IMR-90 (cell line): ENCODE results near the gene SHB. TPM values are rescaled to one million over a fixed set of nuclear protein-coding genes. Genes with fewer than 3 reads are reported as not detected.
"Not testable (repeated sequence)": the region's sequence is repeated elsewhere in the genome, so short reads cannot be mapped to it uniquely, and the experiment has no call there.

Experiments
- ATAC-seq: fragments of 200-7000 bp; cut with Tn5 transposase; 2 replicates; pipeline ENCODE4 v1.9.1; 2020; ENCODE audit warnings: low read depth, mild to moderate bottlenecking, moderate library complexity
- BruUV-seq: library from RNA; stranded (reverse); fragments of 400-500 nt; replicated peaks from 2 replicates; lab custom pipeline; 2021; lab: Mats Ljungman, UMichigan
- CTCF ChIA-PET: fragments of 300-600 bp; formaldehyde crosslinking; extraction: SDS; loops from one replicate; lab custom pipeline; 2021; ENCODE audit warnings: antibody characterized with exemption; lab: Yijun Ruan, JAX
- POLR2A ChIA-PET: fragments of 300-600 bp; sonication (Branson Sonifier 250); formaldehyde crosslinking; loops from one replicate; lab custom pipeline; 2022; ENCODE audit warnings: antibody characterized with exemption; ENCODE audit not compliant: unreplicated experiment; lab: Charles Lee
- DNase-seq: peaks from one replicate; pipeline ENCODE4 v3.0.0; 2013
- H2AFZ ChIP-seq: replicated peaks from 2 replicates; pipeline ENCODE3; 2013; ENCODE audit warnings: low read length, mild to moderate bottlenecking; ENCODE audit not compliant: poor library complexity
- H2AK5ac ChIP-seq: 2 replicates; pipeline ENCODE4 v1.6.1; 2013; ENCODE audit warnings: low read depth, low read length, inconsistent platforms
- H2AK9ac ChIP-seq: replicated peaks from 2 replicates; pipeline ENCODE3; 2013; ENCODE audit warnings: mild to moderate bottlenecking, low read depth, low read length, moderate library complexity; ENCODE audit not compliant: poor library complexity
- H2BK120ac ChIP-seq: 2 replicates; pipeline ENCODE4 v1.6.1; 2013; ENCODE audit warnings: low read depth, low read length, inconsistent platforms
- H2BK15ac ChIP-seq: 3 replicates; pipeline ENCODE4 v1.6.1; 2013; ENCODE audit warnings: low read depth, low read length, inconsistent platforms
- H2BK20ac ChIP-seq: 2 replicates; pipeline ENCODE4 v1.6.1; 2013; ENCODE audit warnings: low read depth, mild to moderate bottlenecking, inconsistent platforms, low read length, moderate library complexity
- H2BK5ac ChIP-seq: 2 replicates; pipeline ENCODE4 v1.6.1; 2013; ENCODE audit warnings: mild to moderate bottlenecking, low read depth, low read length, inconsistent platforms; ENCODE audit not compliant: poor library complexity, severe bottlenecking
- H3K14ac ChIP-seq: replicated peaks from 2 replicates; pipeline ENCODE4 v1.6.1; 2013; ENCODE audit warnings: low read depth, low read length, inconsistent platforms
- H3K18ac ChIP-seq: 2 replicates; pipeline ENCODE4 v1.6.1; 2013; ENCODE audit warnings: low read depth, low read length, control low read depth
- H3K23ac ChIP-seq: 2 replicates; pipeline ENCODE4 v1.6.1; 2013; ENCODE audit warnings: low read depth, low read length, inconsistent platforms
- H3K27ac ChIP-seq: 2 replicates; pipeline ENCODE4 v1.5.1; 2013; ENCODE audit warnings: mild to moderate bottlenecking, control low read depth, low read length; ENCODE audit not compliant: insufficient read depth
- H3K27me3 ChIP-seq: 2 replicates; pipeline ENCODE4 v1.6.1; 2013; ENCODE audit warnings: low read length; ENCODE audit not compliant: control insufficient read depth, insufficient read depth
- H3K36me3 ChIP-seq: 2 replicates; pipeline ENCODE4 v1.6.1; 2013; ENCODE audit warnings: low read length, mixed read lengths; ENCODE audit not compliant: control insufficient read depth, insufficient read depth
- H3K4ac ChIP-seq: 2 replicates; pipeline ENCODE4 v1.6.1; 2013; ENCODE audit warnings: low read depth, low read length, inconsistent platforms
- H3K4me1 ChIP-seq: 2 replicates; pipeline ENCODE4 v1.6.1; 2013; ENCODE audit warnings: low read length, mixed read lengths; ENCODE audit not compliant: control insufficient read depth, insufficient read depth
- H3K4me2 ChIP-seq: 2 replicates; pipeline ENCODE4 v1.6.1; 2013; ENCODE audit warnings: low read depth, mild to moderate bottlenecking, control low read depth, low read length, moderate library complexity
- H3K4me3 ChIP-seq: 2 replicates; pipeline ENCODE4 v1.5.1; 2013; ENCODE audit warnings: low read depth, mild to moderate bottlenecking, control low read depth, low read length, moderate library complexity; ENCODE audit not compliant: insufficient read depth
- H3K56ac ChIP-seq: 2 replicates; pipeline ENCODE4 v1.6.1; 2013; ENCODE audit warnings: low read length, inconsistent platforms; ENCODE audit not compliant: insufficient read depth; ENCODE audit errors: extremely low read depth
- H3K79me1 ChIP-seq, 2 experiments: 2 replicates each; pipeline ENCODE4 v1.6.1; 2013; ENCODE audit warnings: low read length in 2 of 2, inconsistent platforms in 1 of 2, low read depth in 1 of 2
- H3K9ac ChIP-seq: 2 replicates; pipeline ENCODE4 v1.6.1; 2013; ENCODE audit warnings: low read depth, low read length, control low read depth
- H3K9me1 ChIP-seq: 2 replicates; pipeline ENCODE4 v1.6.1; 2013; ENCODE audit warnings: low read length, inconsistent platforms; ENCODE audit not compliant: insufficient read depth
- H3K9me3 ChIP-seq: 2 replicates; pipeline ENCODE4 v1.6.1; 2013; ENCODE audit warnings: low read length; ENCODE audit not compliant: control insufficient read depth, insufficient read depth
- H4K20me1 ChIP-seq: 2 replicates; pipeline ENCODE4 v1.6.1; 2013; ENCODE audit warnings: low read length, inconsistent platforms; ENCODE audit not compliant: insufficient read depth
- H4K5ac ChIP-seq: 2 replicates; pipeline ENCODE4 v1.6.1; 2013; ENCODE audit warnings: mild to moderate bottlenecking, low read depth, low read length, control low read depth
- H4K8ac ChIP-seq, 2 experiments: 2 replicates each; pipeline ENCODE4 v1.6.1; 2013; ENCODE audit warnings: low read depth in 2 of 2, low read length in 2 of 2, control low read depth in 1 of 2, inconsistent platforms in 1 of 2
- H4K91ac ChIP-seq: 2 replicates; pipeline ENCODE4 v1.6.1; 2013; ENCODE audit warnings: low read depth, low read length, inconsistent platforms; ENCODE audit not compliant: insufficient read depth
- WGBS, 2 experiments: methylation state at CpG; one replicate each; pipeline versions ENCODE4 v1.1.5 to v1.1.7; 2013; ENCODE audit warnings: missing lambda C conversion rate in 2 of 2; ENCODE audit not compliant: insufficient read length in 1 of 2; ENCODE audit errors: extremely low coverage in 2 of 2; 5-methylcytosine and 5-hydroxymethylcytosine counted together
- dilution Hi-C: fragments of 300-500 bp; cut with HindIII; formaldehyde crosslinking; loops from one replicate; pipeline ENCODE4 v1.14.3; 2018; ENCODE audit warnings: low sequenced_read_pairs; ENCODE audit not compliant: unreplicated experiment
- in situ Hi-C: fragments of 300-500 bp; cut with MboI; formaldehyde crosslinking; loops from 3 replicates; pipeline ENCODE4 v1.14.3; 2019; ENCODE audit warnings: low sequenced_read_pairs, inconsistent platforms, mixed read lengths
- intact Hi-C: fragments of 100-400 bp; cut with micrococcal nuclease; formaldehyde crosslinking; loops from 2 replicates; pipeline ENCODE4 v1.10.0; 2022
- polyA plus RNA-seq, 3 experiments: library from polyadenylated mRNA; depleted of rRNA; stranded (reverse); fragments of >200 nt; gene quantifications; 2 replicates each; pipeline ENCODE4 v1.2.3, GENCODE V29; 2012; ENCODE audit warnings: low replicate concordance in 1 of 3
- total RNA-seq: library from RNA; depleted of rRNA; stranded (reverse); fragments of >200 nt; gene quantifications from 2 replicates; pipeline ENCODE4 v1.2.3, GENCODE V29; 2012

Gene SHB
- total and polyA plus RNA-seq, 2 of the 4 experiments (the other 2 are of a cell fraction), result 6.1 to 20.4 TPM

DNA sequence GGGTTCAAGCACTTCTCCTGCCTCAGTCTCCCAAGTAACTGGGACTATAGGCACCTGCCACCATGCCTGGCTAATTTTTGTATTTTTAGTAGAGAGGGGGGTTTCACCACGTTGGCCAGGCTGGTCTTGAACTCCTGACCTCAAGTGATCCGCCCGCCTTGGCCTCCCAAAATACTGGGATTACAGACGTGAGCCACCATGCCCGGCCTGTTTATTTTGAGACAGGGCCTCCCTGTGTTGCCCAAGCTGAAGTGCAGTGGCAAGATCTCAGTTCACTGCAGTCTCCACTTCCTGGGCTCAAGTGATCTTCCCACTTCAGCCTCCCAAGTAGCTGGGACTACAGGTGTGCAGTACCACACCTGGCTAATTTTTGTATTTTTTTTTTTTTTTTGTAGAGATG is 159.2 kb downstream of the SHB start:
- dilution Hi-C loops (loop anchor here (25.0 kb wide), 1 partner anchor 477 kb away; the partner anchor contains the start of gene ALDH1B1), in situ Hi-C loops (loop anchor here (5.0 to 10.0 kb wide), 4 partner anchors 252 to 452 kb away; no protein-coding TSS in a partner anchor)
- H2BK15ac ChIP-seq, intact Hi-C loops, H2AFZ ChIP-seq, H3K14ac ChIP-seq, ATAC-seq, H3K18ac ChIP-seq, H4K91ac ChIP-seq, H2BK5ac ChIP-seq, H4K20me1 ChIP-seq, H3K4me3 ChIP-seq, H2AK9ac ChIP-seq, H3K36me3 ChIP-seq, H3K4me2 ChIP-seq, H2AK5ac ChIP-seq, H3K9me1 ChIP-seq, DNase-seq, H4K5ac ChIP-seq, H3K9ac ChIP-seq, H3K23ac ChIP-seq, H3K27ac ChIP-seq, BruUV-seq, H2BK20ac ChIP-seq, H3K4ac ChIP-seq, H4K8ac ChIP-seq, H3K9me3 ChIP-seq, H2BK120ac ChIP-seq, POLR2A ChIA-PET, H3K56ac ChIP-seq, H3K27me3 ChIP-seq: not testable (repeated sequence)
- CTCF ChIA-PET, result interaction anchor here (0.6 kb wide), 2 partner anchors 311 to 354 kb away, joined by 3 read pairs; no protein-coding TSS in a partner anchor
- H3K79me1 ChIP-seq, result peaks cover 0 to 23% of the 10 kb centered on the region in 2 experiments; a peak in 2 of 4 replicates
- WGBS, 2 experiments, result 100% methylated on average over 1 of the region's 5 CpGs; no CpG with 5 or more reads in 1 of the 2 experiments
- peaks cover 12% of the 10 kb centered on the region for H3K4me1 ChIP-seq
